Osteoblast (primary cell): Measurements from ENCODE around the gene PPIL6. TPM values are rescaled to one million over a fixed set of nuclear protein-coding genes. Genes with fewer than 3 reads are reported as not detected.

Source experiments
- DNase-seq: peaks from one replicate; pipeline ENCODE4 v3.0.0; 2011; ENCODE audit warnings: low spot score, mixed read lengths; ENCODE audit not compliant: insufficient read length; ENCODE audit errors: missing footprints
- H2AFZ ChIP-seq: 2 replicates; pipeline ENCODE4 v1.6.0; 2011; ENCODE audit warnings: mild to moderate bottlenecking, low read length
- H3K27ac ChIP-seq: 2 replicates; pipeline ENCODE4 v1.5.1; 2011; ENCODE audit warnings: mild to moderate bottlenecking, low read depth, low read length, moderate library complexity
- H3K27me3 ChIP-seq: 2 replicates; pipeline ENCODE4 v1.6.0; 2012; ENCODE audit warnings: mild to moderate bottlenecking, control low read depth, inconsistent platforms, low read length, moderate library complexity; ENCODE audit not compliant: insufficient read depth
- H3K36me3 ChIP-seq: 2 replicates; pipeline ENCODE4 v1.5.1; 2011; ENCODE audit warnings: mild to moderate bottlenecking, low read length, control low read depth, moderate library complexity; ENCODE audit not compliant: insufficient read depth
- H3K4me1 ChIP-seq: 2 replicates; pipeline ENCODE4 v1.5.1; 2011; ENCODE audit warnings: mild to moderate bottlenecking, low read length, control low read depth, moderate library complexity; ENCODE audit not compliant: insufficient read depth
- H3K4me2 ChIP-seq: 2 replicates; pipeline ENCODE4 v1.6.0; 2011; ENCODE audit warnings: mild to moderate bottlenecking, low read length; ENCODE audit not compliant: insufficient read depth
- H3K4me3 ChIP-seq: fragments of 200-600 bp; sonication (generic); 3 replicates; pipeline ENCODE4 v1.5.1; 2012; ENCODE audit warnings: mild to moderate bottlenecking, low read length, inconsistent platforms; ENCODE audit not compliant: insufficient read depth
- H3K79me2 ChIP-seq: 2 replicates; pipeline ENCODE4 v1.6.0; 2012; ENCODE audit warnings: mild to moderate bottlenecking, low read length, control low read depth, inconsistent platforms; ENCODE audit not compliant: insufficient read depth
- H3K9me3 ChIP-seq: 2 replicates; pipeline ENCODE4 v1.5.1; 2011; ENCODE audit warnings: low read depth, low read length, control low read depth
- H4K20me1 ChIP-seq: 2 replicates; pipeline ENCODE4 v1.6.0; 2012; ENCODE audit warnings: mild to moderate bottlenecking, low read length, control low read depth; ENCODE audit not compliant: insufficient read depth
- CTCF ChIP-seq: IDR thresholded peaks from 2 replicates; pipeline ENCODE4 v1.5.1; 2011; ENCODE audit warnings: mild to moderate bottlenecking, low read depth, low read length, moderate library complexity; ENCODE audit errors: extremely low read depth
- total RNA-seq: library from RNA; depleted of rRNA; stranded (reverse); fragments of >200 nt; gene quantifications from 2 replicates; pipeline ENCODE4 v1.2.3, GENCODE V29; 2012

The PPIL6 gene
- total RNA-seq, 1 donor: 5.8 TPM

- H3K36me3 ChIP-seq: peaks cover 75% of the 10 kb centered on the region
- no peak for DNase-seq
- no peak overlapping the region for H2AFZ ChIP-seq
- no peak overlapping the region for H3K4me2 ChIP-seq
- H3K9me3 ChIP-seq: no peaks in the 10 kb centered on the region
- no peak for TF ChIP-seq CTCF
- peaks cover 14% of the 10 kb centered on the region for H3K4me1 ChIP-seq
- no peak overlapping the region for H3K27ac ChIP-seq
- H3K27me3 ChIP-seq: no peaks in the 10 kb centered on the region
- no peak overlapping the region for H3K4me3 ChIP-seq
- peaks cover 29% of the 10 kb centered on the region for H4K20me1 ChIP-seq
- peaks cover 80% of the 10 kb centered on the region for H3K79me2 ChIP-seq
Observed at GRCh38 chr6:109373762-109374161, 66.7 kb downstream of the PPIL6 start.

- DNase-seq: no peak
- Histone ChIP-seq H3K9me3 (no peaks in the 10 kb centered on the region), H4K20me1 (peaks cover 27% of the 10 kb centered on the region), H3K27me3 (no peaks in the 10 kb centered on the region), H3K4me1 (peaks cover 14% of the 10 kb centered on the region), H3K4me2 (no peak overlapping the region), H3K4me3 (no peak overlapping the region), H2AFZ (no peak overlapping the region), H3K36me3 (peaks cover 77% of the 10 kb centered on the region), H3K79me2 (peaks cover 78% of the 10 kb centered on the region), H3K27ac (no peak overlapping the region)
- no peak for TF ChIP-seq CTCF
Observed at GRCh38 chr6:109373331-109373730, 67.1 kb downstream of the PPIL6 start.

GRCh38 chr6:109372130-109372529, 68.3 kb downstream of the PPIL6 start:
- peaks cover 74% of the 10 kb centered on the region for H3K36me3 ChIP-seq
- TF ChIP-seq CTCF: no peak
- no peak for DNase-seq
- H3K27me3 ChIP-seq: no peaks in the 10 kb centered on the region
- H4K20me1 ChIP-seq: peaks cover 16% of the 10 kb centered on the region
- H3K4me3 ChIP-seq: no peak overlapping the region
- no peak overlapping the region for H2AFZ ChIP-seq
- peaks cover 71% of the 10 kb centered on the region for H3K79me2 ChIP-seq
- H3K4me1 ChIP-seq: peaks cover 14% of the 10 kb centered on the region
- H3K4me2 ChIP-seq: no peak overlapping the region
- no peaks in the 10 kb centered on the region for H3K9me3 ChIP-seq
- H3K27ac ChIP-seq: peak overlapping the region; percentile 9

GRCh38 chr6:109370792-109371191, 69.6 kb downstream of the PPIL6 start:
- no peak for DNase-seq
- Histone ChIP-seq H4K20me1 (peaks cover 15% of the 10 kb centered on the region), H3K4me1 (peaks cover 14% of the 10 kb centered on the region), H3K9me3 (no peaks in the 10 kb centered on the region), H3K4me3 (no peak overlapping the region), H3K79me2 (peaks cover 72% of the 10 kb centered on the region), H2AFZ (no peak overlapping the region), H3K27ac (no peak overlapping the region), H3K4me2 (no peak overlapping the region), H3K36me3 (peaks cover 73% of the 10 kb centered on the region), H3K27me3 (no peaks in the 10 kb centered on the region)
- no peak for TF ChIP-seq CTCF
